NCI-H748 (cell line): Measurements from ENCODE around the gene IKZF2.

ENCODE experiments used
- DNase-seq: peaks from one replicate; lab custom pipeline; 2025; ENCODE audit not compliant: unreplicated experiment; lab: John Stamatoyannopoulos, UW

IKZF2 gene

DNA sequence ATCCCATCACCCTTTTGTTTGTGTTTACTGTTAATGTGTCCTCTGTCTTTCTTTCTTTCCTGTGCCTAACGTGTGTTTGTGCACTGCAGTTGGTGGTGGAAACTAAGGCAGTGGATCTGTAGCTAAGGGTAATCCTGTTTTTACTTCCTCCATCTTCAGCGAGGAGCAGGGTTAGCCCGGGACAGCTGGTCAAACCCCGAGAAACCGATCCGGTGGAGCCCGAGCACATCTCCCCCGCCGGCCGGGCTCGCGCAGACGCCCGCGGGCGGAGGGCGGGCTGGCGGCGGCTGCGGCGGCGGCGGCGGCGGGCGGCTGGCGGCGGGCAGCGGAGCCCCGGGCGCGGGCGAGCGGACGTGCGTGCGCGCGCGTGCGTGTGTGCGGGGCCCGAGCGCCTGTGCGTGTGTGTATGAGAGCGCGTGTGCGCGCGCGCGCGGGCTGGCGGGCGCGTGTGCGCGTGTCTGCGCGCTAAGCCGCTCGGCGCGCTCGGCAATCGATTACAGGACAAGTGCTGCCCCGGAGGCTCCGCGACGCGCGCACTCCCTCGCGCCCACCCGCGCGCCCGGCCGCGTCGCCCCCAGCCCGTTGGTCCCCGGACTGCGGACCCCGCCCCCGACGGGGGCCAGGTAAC is at the start of gene IKZF2:
Gene IKZF2 (minus strand): TSS at position 176 of the 628 bp plus-strand sequence. CDS start 2,983 bp downstream, outside the sequence.
- peak; percentile 95 for DNase-seq

DNA sequence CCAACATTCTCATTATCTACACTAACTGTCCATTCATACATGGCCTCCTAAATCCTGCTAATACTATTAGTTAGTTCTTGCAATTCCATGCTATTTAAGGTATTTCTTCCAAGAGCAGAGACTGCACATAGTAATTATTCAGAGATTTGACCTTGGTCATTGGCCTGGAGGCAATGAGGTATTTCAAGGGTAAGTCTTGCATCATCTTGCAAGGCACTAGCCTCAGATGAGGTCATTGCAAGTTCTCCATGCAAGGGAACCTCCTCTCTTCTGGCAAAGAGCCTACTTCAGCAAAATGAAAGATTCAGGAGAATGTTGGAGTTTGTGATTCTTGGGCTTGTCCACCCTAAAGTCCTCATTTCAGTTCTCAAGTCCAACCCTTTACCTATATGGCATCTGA is 48.5 kb upstream of the IKZF2 start:
- DNase-seq = no peak

DNA sequence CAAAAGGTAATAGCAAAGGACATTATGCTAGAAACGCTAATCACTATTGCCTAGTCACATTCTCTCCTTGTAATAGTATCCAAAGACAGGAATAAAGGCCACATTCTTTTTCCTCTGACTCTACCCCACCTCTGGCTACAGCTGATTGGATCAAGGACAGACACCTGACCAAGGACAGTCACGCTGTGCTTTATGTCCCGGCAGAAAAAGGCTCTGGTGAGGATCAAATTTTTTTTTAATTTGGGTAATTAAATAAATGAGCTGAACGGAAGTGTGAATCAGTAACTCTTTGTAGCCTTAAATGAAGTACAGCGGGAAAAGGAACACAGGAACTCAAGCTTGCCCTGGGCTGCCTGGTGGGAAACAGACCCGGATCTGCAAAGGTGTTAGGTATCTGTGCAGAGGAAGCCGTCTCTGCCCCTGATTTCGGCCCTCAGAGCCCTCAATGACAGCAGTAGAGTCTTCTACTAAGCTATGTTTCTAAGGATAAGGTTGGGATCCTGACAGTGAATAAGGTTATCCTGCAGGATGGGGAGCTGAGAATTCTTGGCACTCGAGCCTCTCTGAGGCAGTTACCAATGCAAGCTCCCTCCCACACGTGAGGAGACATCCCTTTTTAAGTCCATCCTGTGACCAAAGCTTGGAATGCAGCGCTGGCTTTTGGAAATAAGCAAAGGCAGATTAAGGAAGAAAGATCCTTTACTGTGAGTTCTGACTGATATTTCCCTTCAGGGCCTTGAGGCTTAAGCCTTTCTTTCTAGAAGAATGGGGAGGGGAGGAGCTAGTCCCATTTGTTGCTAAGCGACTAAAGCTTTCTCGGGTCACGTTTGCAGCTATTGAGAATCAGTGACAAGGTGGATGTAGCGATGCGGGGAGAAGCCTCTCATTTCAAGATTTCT is 37.8 kb upstream of the IKZF2 start:
- peak; percentile 79 for DNase-seq

DNA sequence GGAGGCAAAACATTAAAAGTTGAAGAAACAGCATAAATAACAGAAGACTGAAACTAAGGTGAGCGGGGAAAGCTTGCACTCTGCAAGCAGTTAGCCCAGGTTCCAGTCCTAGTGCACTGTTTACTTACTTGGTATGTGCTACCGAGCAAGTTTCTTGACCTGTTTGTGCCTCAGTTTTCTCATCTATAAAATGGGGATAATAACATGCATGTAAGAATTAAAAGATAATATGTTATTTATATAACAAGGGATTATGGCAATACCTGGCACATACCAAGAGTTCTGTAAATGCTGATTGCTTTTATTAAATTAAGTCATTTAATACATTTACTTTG is 37.1 kb upstream of the IKZF2 start:
- no peak for DNase-seq

DNA sequence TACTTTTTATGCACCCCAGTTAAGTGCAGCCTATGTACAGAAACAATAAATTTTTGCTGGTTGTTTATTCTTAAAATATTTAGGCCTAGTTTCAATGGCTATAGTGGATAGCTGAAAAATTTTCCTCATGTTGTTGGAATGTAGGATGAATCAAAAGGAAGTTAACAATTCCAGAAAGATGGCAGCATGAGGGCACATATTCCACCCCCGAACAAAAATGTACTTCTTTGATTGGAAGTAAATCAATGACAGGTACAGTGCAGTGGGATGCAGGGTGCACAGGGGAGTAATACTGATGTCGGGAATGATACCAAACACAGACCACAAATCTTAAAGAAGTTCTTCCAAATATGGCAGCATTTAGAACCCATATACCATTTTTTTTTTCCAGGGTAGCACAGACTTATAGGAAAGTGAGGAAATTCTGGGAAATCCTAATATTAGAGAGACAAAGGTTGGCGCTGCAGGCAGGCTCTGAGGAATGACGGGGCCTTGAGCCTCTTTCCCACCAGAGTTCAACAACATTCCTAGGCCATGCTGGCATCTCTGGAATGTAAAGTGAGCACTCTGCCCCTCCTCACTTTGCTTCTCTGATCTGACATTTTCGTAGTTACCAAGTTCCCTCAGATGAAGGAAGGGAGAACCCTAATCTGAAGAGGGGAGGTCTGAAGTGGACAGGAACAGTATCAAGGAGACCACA is 36.6 kb upstream of the IKZF2 start:
- no peak for DNase-seq

DNA sequence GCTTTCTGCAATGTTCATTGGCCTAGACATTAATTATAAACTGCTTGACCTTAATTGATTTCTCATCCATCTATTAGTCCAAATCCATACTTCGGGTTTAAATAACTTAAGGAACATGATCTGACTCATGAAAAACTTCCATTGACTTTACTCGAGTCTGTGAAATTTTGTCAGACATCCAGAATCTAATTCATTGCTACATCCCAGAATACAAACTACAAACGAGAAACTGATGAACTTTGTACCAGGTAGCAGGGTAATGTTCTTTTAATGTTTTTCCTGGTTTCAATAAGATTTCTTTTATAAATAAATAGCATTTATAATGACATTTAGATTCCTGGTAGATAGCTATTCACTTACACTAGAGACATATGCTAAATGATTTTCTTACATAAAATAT is 36.0 kb upstream of the IKZF2 start:
- no peak for DNase-seq

DNA sequence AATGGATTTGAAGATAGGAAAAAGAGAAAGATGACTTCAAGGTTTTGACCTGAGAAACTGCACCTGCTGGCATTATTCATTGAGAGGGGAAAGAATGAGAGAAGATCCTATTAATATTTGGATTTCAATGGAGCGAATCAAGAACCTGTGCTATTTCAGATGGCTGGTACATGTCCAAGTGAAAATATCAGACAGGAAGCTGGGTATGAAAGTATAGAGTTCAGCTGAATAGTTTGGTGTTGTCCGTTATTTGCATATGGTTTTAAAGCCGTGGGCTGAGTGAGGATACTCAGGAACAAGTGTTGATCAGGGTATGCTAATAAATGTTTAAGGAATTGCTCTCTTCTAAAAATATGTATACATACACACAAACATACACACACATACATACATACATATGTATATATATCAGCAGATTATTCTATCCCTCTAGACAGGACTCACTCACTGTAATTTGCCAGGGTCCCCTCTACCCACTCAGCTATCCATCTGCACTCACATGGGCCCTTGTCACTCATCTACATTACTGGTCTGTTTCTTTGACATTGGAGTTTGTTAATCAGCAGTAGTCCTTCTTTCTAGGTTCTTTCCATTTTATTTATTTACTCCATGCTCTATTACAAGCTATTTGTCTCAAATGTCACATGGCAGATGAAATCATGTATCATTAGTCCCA is 33.9 kb upstream of the IKZF2 start:
- DNase-seq = no peak

DNA sequence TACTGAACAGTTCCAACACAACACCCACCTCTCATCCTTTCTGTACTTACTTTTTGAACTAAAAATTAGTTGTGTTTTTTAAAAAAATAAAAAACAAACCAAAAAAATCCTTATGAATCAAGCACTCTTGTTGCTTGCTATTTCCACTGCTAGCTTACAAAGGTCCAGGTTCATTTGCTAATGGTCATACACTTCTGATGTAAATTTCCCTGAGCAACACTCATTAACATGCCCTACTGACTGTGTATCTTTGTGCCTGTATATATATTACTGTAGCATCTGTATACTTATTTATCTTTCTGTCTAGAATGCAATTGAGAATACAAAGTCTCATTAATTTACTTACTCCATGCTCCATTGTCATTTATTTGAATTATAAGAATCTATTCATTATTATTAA is 30.3 kb upstream of the IKZF2 start:
- no peak for DNase-seq

DNA sequence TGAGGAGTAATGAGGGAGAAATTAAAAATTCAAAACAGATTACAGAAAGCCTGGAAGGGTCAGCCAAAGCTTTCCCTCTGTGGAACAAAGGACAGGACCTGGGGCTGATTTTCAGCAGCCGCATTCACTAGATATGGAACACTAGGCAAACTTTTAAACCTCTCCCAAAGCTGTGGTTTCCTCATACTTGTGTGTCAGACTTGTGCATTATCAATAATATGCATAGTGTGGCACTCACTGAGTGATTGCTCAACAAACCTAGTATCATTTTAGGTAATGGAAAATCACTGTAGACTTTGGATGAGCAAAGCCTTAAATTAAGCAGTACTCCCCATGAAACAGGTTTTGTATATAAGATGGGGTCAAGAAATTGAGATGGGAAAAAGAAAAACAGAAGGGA is 26.3 kb upstream of the IKZF2 start:
- no peak for DNase-seq

DNA sequence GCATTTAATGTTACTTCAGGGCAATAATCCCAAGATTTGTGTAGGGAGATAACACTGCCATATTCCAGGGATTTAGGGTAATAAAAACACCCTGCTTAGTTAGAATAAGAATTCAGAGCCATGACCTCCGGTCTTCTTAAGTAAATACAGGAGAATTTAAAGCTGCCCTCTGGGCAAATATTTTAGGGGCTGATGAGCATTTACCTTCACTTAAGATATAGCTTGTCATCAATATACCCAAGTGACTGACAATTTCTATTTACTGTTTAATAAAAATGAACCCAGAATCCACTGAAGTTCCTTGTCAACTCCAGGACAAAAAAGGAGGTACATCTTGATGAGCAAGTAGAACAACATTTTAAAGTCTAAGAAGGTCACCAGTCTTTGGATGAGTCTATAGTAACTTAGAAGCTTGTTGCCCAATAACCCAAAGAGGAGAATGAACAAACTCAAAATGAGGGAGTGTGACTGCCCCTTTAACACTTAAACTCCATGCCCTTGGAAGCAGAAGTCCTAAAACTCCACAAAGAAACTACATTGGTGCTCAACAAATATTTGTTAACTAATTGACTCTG is 24.3 kb upstream of the IKZF2 start:
- DNase-seq = no peak

DNA sequence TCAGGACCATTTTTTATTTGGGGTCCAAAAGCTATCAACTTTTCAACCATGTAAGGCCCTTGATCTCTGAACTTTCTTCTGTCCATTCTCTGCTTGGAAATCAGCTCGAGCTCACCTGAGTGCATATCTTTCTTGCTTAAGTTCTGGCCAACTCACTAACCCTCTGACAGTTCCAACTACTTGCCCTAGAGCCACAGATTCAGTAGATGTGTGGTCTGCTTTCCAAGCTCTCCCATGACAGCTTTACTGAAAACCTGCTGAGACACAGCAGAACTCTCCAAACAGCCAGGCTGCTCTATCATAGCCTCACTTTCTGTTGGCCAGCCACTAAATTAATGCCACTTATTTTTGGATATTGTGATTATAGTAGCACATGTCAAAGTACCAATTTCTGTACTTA is 21.2 kb upstream of the IKZF2 start:
- DNase-seq = no peak

DNA sequence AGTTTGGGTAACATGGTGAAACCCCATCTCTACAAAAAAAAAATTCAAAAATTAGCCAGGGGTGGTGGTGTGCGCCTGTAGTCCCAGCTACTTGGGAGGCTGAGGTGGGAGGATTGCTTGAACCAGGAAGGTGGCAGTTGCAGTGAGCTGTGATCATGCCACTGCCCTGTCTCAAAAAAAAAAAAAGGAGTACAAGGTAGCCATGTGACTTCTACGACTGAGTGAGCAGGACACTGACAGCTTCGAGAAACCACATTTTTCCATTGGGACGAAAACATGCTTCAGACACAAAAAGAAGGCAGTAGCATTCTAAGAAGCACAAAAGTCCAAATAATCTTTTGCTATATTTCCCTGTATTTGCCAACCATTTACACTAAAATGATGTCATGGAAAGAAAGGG is 19.7 kb upstream of the IKZF2 start:
- no peak for DNase-seq

DNA sequence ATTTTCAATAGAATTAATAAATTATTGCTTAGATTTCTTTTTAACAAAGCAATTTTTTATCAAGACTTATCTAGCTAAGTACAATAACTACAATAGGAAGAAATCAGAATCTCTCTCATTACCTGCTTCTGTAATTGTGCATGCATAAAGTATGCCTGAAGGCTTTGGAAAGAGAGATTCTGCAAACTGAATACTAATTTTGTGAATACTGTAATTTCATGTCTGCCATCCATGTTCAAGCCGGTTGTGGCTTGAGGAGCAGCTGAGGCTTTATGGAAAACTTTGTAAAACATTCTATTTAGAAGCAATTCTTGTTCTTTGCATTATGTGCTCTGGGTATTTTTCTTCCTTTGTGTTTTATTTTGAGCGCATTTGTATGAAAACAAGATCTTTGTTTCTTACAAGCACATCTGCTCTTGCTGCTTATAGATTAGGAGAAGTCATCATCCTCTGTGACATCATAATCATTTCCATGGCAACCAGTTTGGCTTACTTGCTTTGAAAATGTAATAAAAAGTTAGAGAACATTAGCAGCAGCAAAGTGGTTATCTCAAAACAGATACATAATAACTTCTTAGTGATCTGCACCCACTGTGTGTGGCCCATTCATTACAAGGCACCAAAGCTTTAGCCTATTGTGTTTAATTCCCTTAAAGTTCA is 16.0 kb upstream of the IKZF2 start:
- DNase-seq = no peak

DNA sequence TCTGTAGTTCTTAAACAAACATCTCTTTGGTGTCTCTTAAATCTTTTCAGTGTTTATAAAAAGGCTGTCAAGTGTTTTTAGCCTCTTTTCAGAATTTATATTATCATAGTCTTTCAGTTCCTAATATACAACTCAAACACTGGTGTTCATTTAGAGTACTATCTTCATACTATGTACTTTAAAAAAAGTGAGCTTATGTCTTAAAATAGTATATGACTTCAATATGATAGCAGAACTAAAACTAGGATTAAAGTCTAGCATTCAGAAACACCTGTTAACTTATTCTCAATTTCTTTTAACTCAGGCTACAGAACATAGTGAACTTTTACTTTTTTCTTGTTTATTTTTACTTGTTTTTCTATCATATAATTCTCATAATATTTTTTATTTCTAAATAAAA is 14.7 kb upstream of the IKZF2 start:
- DNase-seq = no peak

DNA sequence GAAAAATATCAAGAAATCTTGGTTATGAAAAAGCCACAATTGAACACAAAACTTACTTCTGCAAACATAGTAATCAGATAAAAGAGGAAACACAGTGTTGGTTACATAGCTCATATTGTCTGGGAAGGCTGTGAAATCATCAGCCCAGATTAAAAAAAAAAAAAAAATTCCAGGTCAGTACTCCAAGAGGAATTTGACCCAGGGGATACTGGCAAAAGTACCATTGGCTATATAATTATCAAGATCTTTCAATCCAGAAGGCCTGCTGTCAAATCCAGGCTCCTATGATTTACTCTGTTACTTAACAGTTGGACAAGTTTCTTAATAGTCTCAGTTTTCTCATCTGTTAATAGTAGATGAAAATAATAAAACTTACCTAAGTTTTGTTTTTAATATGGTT is 12.9 kb upstream of the IKZF2 start:
- DNase-seq = no peak

DNA sequence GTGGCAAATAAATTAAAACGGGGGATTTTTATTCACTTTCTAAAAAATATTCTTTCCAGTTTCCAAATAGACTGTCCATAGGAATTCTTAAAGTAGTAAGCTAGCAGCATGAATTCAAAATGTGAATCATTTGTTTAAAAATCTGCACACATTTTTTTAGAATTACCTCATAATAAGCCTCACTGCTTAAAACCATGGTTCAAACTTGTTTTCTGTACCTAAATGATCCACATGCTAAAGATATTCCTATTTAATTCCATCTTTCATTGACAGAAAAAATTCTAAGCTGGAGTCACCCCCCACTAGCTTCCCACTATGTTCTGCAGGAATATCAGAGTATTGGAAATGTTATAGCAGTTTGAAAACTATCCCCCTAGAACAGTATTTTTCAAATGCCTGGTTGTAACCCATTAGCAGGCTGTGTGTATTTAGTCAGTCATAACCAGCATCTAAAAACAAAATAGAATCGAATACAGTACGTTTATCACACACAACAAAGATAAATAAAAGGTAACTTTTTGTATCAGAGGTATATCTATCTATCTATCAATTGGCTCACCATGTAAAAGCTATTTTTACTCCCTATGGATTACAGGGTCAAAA is 11.2 kb upstream of the IKZF2 start:
- no peak for DNase-seq

DNA sequence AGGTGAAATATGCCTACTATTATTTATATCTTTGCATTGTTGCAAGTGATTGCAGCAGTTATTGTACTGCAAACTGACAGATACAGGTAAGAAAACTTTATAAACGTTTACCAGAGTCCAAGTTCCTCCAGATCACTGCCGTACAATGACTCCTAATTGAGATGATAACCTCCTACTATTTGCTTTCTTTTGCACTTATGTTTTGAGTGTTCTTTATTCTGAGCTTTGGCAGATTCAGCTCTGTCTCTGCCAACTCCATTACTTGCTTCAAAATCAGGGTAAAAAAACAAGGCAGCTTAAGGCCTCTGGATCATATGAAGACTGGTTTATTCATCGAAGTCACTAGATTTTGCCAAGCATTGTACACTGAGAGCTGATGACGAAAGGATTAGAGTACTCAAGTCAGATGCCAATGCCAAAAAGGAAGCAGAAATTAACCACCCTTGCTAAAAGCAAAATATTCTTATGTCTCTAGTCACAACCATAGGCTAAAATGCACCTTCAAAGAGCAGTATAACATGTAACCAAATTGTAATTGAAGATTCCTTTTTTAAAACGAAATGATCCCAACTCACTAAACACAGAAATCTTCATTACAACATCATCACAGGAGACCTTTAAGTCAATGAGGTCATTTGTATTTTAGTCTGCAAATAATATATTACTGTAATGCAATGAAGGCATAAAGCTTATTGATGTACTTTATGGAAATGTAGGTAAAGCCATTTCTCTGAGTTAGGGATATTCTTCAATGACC is 10.5 kb upstream of the IKZF2 start:
- no peak for DNase-seq

DNA sequence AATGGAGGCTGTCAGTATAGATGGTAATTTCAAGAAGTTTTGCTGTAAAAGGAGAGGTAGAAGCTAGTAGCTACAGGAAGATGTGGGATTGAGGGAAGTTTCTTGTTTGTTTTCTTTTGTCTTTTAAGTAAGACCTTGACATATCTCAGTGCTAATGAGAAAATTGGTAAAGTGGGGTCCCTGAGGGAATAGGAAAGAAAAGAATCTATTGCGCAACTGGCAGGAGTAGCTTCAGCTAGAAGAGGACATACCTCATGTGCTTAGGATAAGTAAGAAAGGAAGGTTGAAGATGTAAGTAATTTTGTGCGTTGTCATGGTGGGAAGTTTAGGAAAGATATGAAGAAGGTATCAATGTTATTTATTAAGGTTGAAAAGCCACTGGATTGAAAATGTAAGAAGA is 8.4 kb upstream of the IKZF2 start:
- DNase-seq = no peak

DNA sequence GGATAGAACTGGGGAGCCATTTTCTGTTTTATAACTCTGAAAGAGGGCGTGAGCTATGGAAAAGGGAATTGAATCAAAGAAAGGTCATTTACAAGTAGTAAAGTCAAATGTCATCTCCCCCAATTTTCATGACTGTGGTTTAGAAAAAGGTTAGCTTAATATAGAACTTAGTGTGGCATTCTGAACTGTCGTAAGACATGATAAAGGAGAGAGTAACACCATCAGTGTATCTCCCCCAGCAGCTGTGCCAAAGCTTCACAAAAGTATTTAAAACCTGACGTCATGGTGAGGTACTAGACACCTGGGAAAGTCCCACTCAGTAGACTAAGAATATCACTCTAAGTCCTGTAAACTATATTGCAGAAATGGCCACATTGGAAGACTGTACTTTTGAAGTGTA is 5.8 kb upstream of the IKZF2 start:
- no peak for DNase-seq

DNA sequence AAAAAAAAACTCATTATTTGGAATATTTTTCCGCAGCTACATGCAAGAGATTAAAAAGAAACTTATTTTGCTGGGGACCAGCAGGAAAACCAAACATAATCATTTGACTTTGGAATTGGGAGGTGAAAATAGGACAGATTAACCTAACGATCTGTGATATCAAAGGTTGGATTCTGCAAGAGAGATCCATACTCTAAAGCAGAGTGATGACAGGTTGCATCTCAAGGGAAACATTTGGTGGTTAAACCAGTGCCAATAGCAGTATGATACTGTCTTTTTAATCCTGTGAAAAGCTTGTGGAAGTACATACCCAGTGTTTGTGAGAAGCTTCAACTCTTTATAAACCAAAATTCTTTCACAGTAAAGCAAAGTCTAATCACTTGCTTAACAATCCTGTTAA is 5.3 kb upstream of the IKZF2 start:
- no peak for DNase-seq
